Mesenchymal stem cell (in vitro differentiated cells and primary cell): ENCODE data around the gene WFDC8.

ENCODE experiments used
- DNase-seq: peaks from one replicate; pipeline ENCODE4 v3.0.0-alpha.2; 2013
- H2AFZ ChIP-seq: one replicate; pipeline ENCODE4 v1.6.1; 2013; ENCODE audit warnings: low read depth, mild to moderate bottlenecking, control low read depth, inconsistent platforms, low read length, moderate library complexity
- H2AK5ac ChIP-seq: 2 replicates; pipeline ENCODE4 v1.6.1; 2013; ENCODE audit warnings: low read length, moderate library complexity, mild to moderate bottlenecking, inconsistent platforms; ENCODE audit not compliant: severe bottlenecking
- H2BK120ac ChIP-seq: one replicate; pipeline ENCODE4 v1.6.1; 2013; ENCODE audit warnings: low read depth, mild to moderate bottlenecking, inconsistent platforms, low read length, moderate library complexity
- H2BK12ac ChIP-seq, 2 experiments: one replicate each; pipeline ENCODE4 v1.6.1; 2013; ENCODE audit warnings: inconsistent platforms in 2 of 2, low read length in 2 of 2, mild to moderate bottlenecking in 2 of 2, moderate library complexity in 2 of 2, control low read depth in 1 of 2
- H2BK15ac ChIP-seq: one replicate; pipeline ENCODE4 v1.6.1; 2013; ENCODE audit warnings: mild to moderate bottlenecking, low read depth, inconsistent platforms; ENCODE audit not compliant: poor library complexity, severe bottlenecking
- H2BK5ac ChIP-seq: 2 replicates; pipeline ENCODE4 v1.6.1; 2013; ENCODE audit warnings: low read depth, mild to moderate bottlenecking, low read length, control low read depth, inconsistent platforms; ENCODE audit not compliant: poor library complexity, severe bottlenecking
- H3K14ac ChIP-seq, 2 experiments: one replicate each; pipeline ENCODE4 v1.6.1; 2013; ENCODE audit warnings: inconsistent platforms in 2 of 2, low read length in 2 of 2, control low read depth in 1 of 2, mild to moderate bottlenecking in 1 of 2, moderate library complexity in 1 of 2
- H3K18ac ChIP-seq, 2 experiments: one replicate each; pipeline ENCODE4 v1.6.1; 2013; ENCODE audit warnings: inconsistent platforms in 2 of 2, low read length in 2 of 2, control low read depth in 1 of 2, low read depth in 1 of 2, mild to moderate bottlenecking in 1 of 2
- H3K23ac ChIP-seq, 2 experiments: one replicate each; pipeline ENCODE4 v1.6.1; 2013; ENCODE audit warnings: inconsistent platforms in 2 of 2, low read length in 2 of 2, mild to moderate bottlenecking in 2 of 2, moderate library complexity in 2 of 2, control low read depth in 1 of 2
- H3K27ac ChIP-seq: 2 replicates; pipeline ENCODE4 v1.5.1; 2013; ENCODE audit warnings: mild to moderate bottlenecking, moderate library complexity, low read length, control low read depth, inconsistent platforms; ENCODE audit not compliant: poor library complexity, severe bottlenecking
- H3K27me3 ChIP-seq, 2 experiments: 2 replicates each; pipeline versions ENCODE4 v1.6.1 to v1.7.0; 2013; ENCODE audit warnings: low read length in 2 of 2, mild to moderate bottlenecking in 2 of 2, moderate library complexity in 2 of 2, control low read depth in 1 of 2, inconsistent platforms in 1 of 2; ENCODE audit not compliant: control insufficient read depth in 1 of 2, insufficient read depth in 1 of 2
- H3K36me3 ChIP-seq, 2 experiments: 2 replicates each; pipeline versions ENCODE4 v1.6.1 to v1.7.0; 2013; ENCODE audit warnings: low read length in 2 of 2, control low read depth in 1 of 2, inconsistent platforms in 1 of 2, low read depth in 1 of 2, mild to moderate bottlenecking in 1 of 2; ENCODE audit not compliant: insufficient read depth in 2 of 2, control insufficient read depth in 1 of 2
- H3K4ac ChIP-seq, 2 experiments: one replicate each; pipeline ENCODE4 v1.6.1; 2013; ENCODE audit warnings: inconsistent platforms in 2 of 2, low read length in 2 of 2, mild to moderate bottlenecking in 2 of 2, moderate library complexity in 2 of 2, control low read depth in 1 of 2, low read depth in 1 of 2
- H3K4me1 ChIP-seq: 2 replicates; pipeline ENCODE4 v1.6.1; 2013; ENCODE audit warnings: low read depth, low read length, control low read depth; ENCODE audit not compliant: control insufficient read depth, insufficient read depth
- H3K4me2 ChIP-seq: 2 replicates; pipeline ENCODE4 v1.6.1; 2013; ENCODE audit warnings: low read length, mild to moderate bottlenecking, inconsistent platforms; ENCODE audit not compliant: poor library complexity, severe bottlenecking
- H3K4me3 ChIP-seq, 2 experiments: 2 replicates each; pipeline versions ENCODE4 v1.5.1 to v1.7.0; 2013; ENCODE audit warnings: low read length in 2 of 2, mild to moderate bottlenecking in 2 of 2, control low read depth in 1 of 2, low read depth in 1 of 2; ENCODE audit not compliant: insufficient read depth in 1 of 2
- H3K79me1 ChIP-seq: replicated peaks from 2 replicates; pipeline ENCODE4 v1.6.1; 2013; ENCODE audit warnings: mild to moderate bottlenecking, control low read depth, low read length, inconsistent platforms; ENCODE audit not compliant: poor library complexity, severe bottlenecking
- H3K9ac ChIP-seq: 2 replicates; pipeline ENCODE4 v1.7.0; 2013; ENCODE audit warnings: mild to moderate bottlenecking, low read length, moderate library complexity
- H3K9me3 ChIP-seq: 2 replicates; pipeline ENCODE4 v1.7.0; 2013; ENCODE audit warnings: mild to moderate bottlenecking, low read length; ENCODE audit not compliant: control insufficient read depth
- H4K8ac ChIP-seq: one replicate; pipeline ENCODE4 v1.6.1; 2013; ENCODE audit warnings: inconsistent platforms, mild to moderate bottlenecking, low read length, moderate library complexity
- H4K91ac ChIP-seq: one replicate; pipeline ENCODE4 v1.6.1; 2013; ENCODE audit warnings: mild to moderate bottlenecking, low read length, inconsistent platforms
- WGBS: methylation state at CpG from one replicate; pipeline ENCODE4 v1.1.7; 2013; ENCODE audit warnings: mixed read lengths; 5-methylcytosine and 5-hydroxymethylcytosine counted together

Gene WFDC8

GRCh38 chr20:45518282-45518681 is 60.8 kb downstream of the WFDC8 start:
- no peaks in the 10 kb centered on the region for H3K79me1 ChIP-seq
- H3K36me3 ChIP-seq: no peaks in the 10 kb centered on the region
- no peaks in the 10 kb centered on the region for H3K4me1 ChIP-seq
- no peak overlapping the region for H2BK120ac ChIP-seq
- no peak overlapping the region for H2AFZ ChIP-seq
- H2BK15ac ChIP-seq: no peak overlapping the region
- H3K23ac ChIP-seq: no peak overlapping the region
- H3K4ac ChIP-seq: no peak overlapping the region
- H2BK5ac ChIP-seq: no peak overlapping the region
- no peak overlapping the region for H2AK5ac ChIP-seq
- no peak overlapping the region for H3K9ac ChIP-seq
- H3K27ac ChIP-seq: no peak overlapping the region
- no peak overlapping the region for H4K91ac ChIP-seq
- 65% methylated on average over 1 of the region's 2 CpGs for WGBS
- H3K4me3 ChIP-seq: no peak overlapping the region
- H2BK12ac ChIP-seq: no peak overlapping the region
- H3K9me3 ChIP-seq: no peaks in the 10 kb centered on the region
- no peak overlapping the region for H4K8ac ChIP-seq
- no peak overlapping the region for H3K18ac ChIP-seq
- no peak for DNase-seq
- no peak overlapping the region for H3K14ac ChIP-seq
- H3K4me2 ChIP-seq: no peak overlapping the region
- H3K27me3 ChIP-seq: peaks cover 10 to 42% of the 10 kb centered on the region in 2 experiments

- DNase-seq: no peak
These were observed 63.8 kb downstream of the WFDC8 start, which contains the start of gene SPINT3 for GRCh38 chr20:45515147-45515913. Gene SPINT3 (minus strand): TSS chr20:45515622. CDS start chr20:45515608, 14 bp downstream.

GRCh38 chr20:45510242-45510862 is 68.7 kb downstream of the WFDC8 start:
- H3K27ac ChIP-seq: no peak overlapping the region
- H3K4ac ChIP-seq: no peak overlapping the region
- H2AFZ ChIP-seq: no peak overlapping the region
- no peak overlapping the region for H2BK12ac ChIP-seq
- H3K4me1 ChIP-seq: no peaks in the 10 kb centered on the region
- no peak overlapping the region for H4K8ac ChIP-seq
- H3K4me2 ChIP-seq: no peak overlapping the region
- no peak overlapping the region for H3K14ac ChIP-seq
- H3K9me3 ChIP-seq: no peaks in the 10 kb centered on the region
- no peaks in the 10 kb centered on the region for H3K79me1 ChIP-seq
- no peak overlapping the region for H3K18ac ChIP-seq
- no peak overlapping the region for H4K91ac ChIP-seq
- H2BK15ac ChIP-seq: no peak overlapping the region
- H2AK5ac ChIP-seq: no peak overlapping the region
- peak; percentile 3 for DNase-seq
- H3K27me3 ChIP-seq: peaks cover 0 to 15% of the 10 kb centered on the region in 2 experiments
- H3K4me3 ChIP-seq: no peak overlapping the region
- no peak overlapping the region for H2BK120ac ChIP-seq
- no peak overlapping the region for H2BK5ac ChIP-seq
- H3K23ac ChIP-seq: no peak overlapping the region
- H3K9ac ChIP-seq: no peak overlapping the region
- WGBS: 74% methylated on average over 5 of the region's 5 CpGs
- H3K36me3 ChIP-seq: no peaks in the 10 kb centered on the region

More at GRCh38 chr20:45515147-45515913, 63.8 kb downstream of the WFDC8 start, which contains the start of gene SPINT3:
- no peak within 1 kb of the TSS for H4K91ac ChIP-seq
- no peak within 1 kb of the TSS for H3K27ac ChIP-seq
- no peaks in the 10 kb centered on the region for H3K9me3 ChIP-seq
- H3K4ac ChIP-seq: no peak within 1 kb of the TSS
- no peaks in the 10 kb centered on the region for H3K79me1 ChIP-seq
- no peak within 1 kb of the TSS for H2BK12ac ChIP-seq
- no peak within 1 kb of the TSS for H2BK120ac ChIP-seq
- no peak within 1 kb of the TSS for H3K23ac ChIP-seq
- 67% methylated on average over 5 of the region's 5 CpGs for WGBS
- H3K18ac ChIP-seq: no peak within 1 kb of the TSS
- H3K36me3 ChIP-seq: no peaks in the 10 kb centered on the region
- no peak within 1 kb of the TSS for H4K8ac ChIP-seq
- H3K14ac ChIP-seq: no peak within 1 kb of the TSS
- H3K4me2 ChIP-seq: no peak within 1 kb of the TSS
- H2AK5ac ChIP-seq: no peak within 1 kb of the TSS
- H2BK15ac ChIP-seq: no peak within 1 kb of the TSS
- no peak within 1 kb of the TSS for H3K4me3 ChIP-seq
- peaks cover 0 to 30% of the 10 kb centered on the region in 2 experiments for H3K27me3 ChIP-seq
- no peak within 1 kb of the TSS for H2BK5ac ChIP-seq
- H3K9ac ChIP-seq: no peak within 1 kb of the TSS
- no peak within 1 kb of the TSS for H2AFZ ChIP-seq
- H3K4me1 ChIP-seq: no peaks in the 10 kb centered on the region

GRCh38 chr20:45509091-45509490 is 70.0 kb downstream of the WFDC8 start:
- Histone ChIP-seq H2BK120ac (no peak overlapping the region), H4K91ac (no peak overlapping the region), H2BK5ac (no peak overlapping the region), H3K18ac (no peak overlapping the region), H3K14ac (no peak overlapping the region), H3K4me3 (no peak overlapping the region), H2AFZ (no peak overlapping the region), H4K8ac (no peak overlapping the region), H3K27ac (no peak overlapping the region), H2BK12ac (no peak overlapping the region), H3K9ac (no peak overlapping the region), H3K4me2 (no peak overlapping the region), H3K27me3 (peaks cover 0 to 10% of the 10 kb centered on the region in 2 experiments), H3K23ac (no peak overlapping the region), H2AK5ac (no peak overlapping the region), H3K4me1 (no peaks in the 10 kb centered on the region), H3K4ac (no peak overlapping the region), H3K9me3 (no peaks in the 10 kb centered on the region), H3K36me3 (no peaks in the 10 kb centered on the region), H2BK15ac (no peak overlapping the region), H3K79me1 (no peaks in the 10 kb centered on the region)
- DNase-seq: no peak
- WGBS: 79% methylated on average over 4 of the region's 4 CpGs
